ENCODE measurements around the gene NPAS2.
A peak's percentile ranks its signal among the peaks of the same experiment; 100 is the strongest.

Gene NPAS2

GRCh38 chr2:100856732-100857131 is 36.8 kb downstream of the NPAS2 start:
- DNase-seq: no peak

- DNase-seq: no peak
These were observed 37.4 kb downstream of the NPAS2 start for GRCh38 chr2:100857341-100857740.

GRCh38 chr2:100857915-100858314 is 38.0 kb downstream of the NPAS2 start:
- DNase-seq: peak; percentile 95

GRCh38 chr2:100859902-100860301 is 40.0 kb downstream of the NPAS2 start:
- DNase-seq: no peak

GRCh38 chr2:100861340-100861739 is 41.4 kb downstream of the NPAS2 start:
- DNase-seq: no peak

- DNase-seq: no peak
These were observed 42.1 kb downstream of the NPAS2 start for GRCh38 chr2:100862081-100862480.

- peak; percentile 68 for DNase-seq
These were observed 46.0 kb downstream of the NPAS2 start for GRCh38 chr2:100865816-100866460.

- DNase-seq: no peak
These were observed 48.1 kb downstream of the NPAS2 start for GRCh38 chr2:100868083-100868482.

- DNase-seq: no peak
These were observed 49.2 kb downstream of the NPAS2 start for GRCh38 chr2:100869120-100869519.

GRCh38 chr2:100870652-100871531 is 51.0 kb downstream of the NPAS2 start:
- DNase-seq: no peak

GRCh38 chr2:100875516-100876230 is 55.7 kb downstream of the NPAS2 start:
- DNase-seq: peak; percentile 48

GRCh38 chr2:100876231-100876860 is 56.4 kb downstream of the NPAS2 start:
- DNase-seq: no peak

- peak; percentile 51 for DNase-seq
These were observed 57.6 kb downstream of the NPAS2 start for GRCh38 chr2:100877555-100877954.

GRCh38 chr2:100878000-100878791 is 58.3 kb downstream of the NPAS2 start:
- DNase-seq: no peak

- no peak for DNase-seq
These were observed 59.4 kb downstream of the NPAS2 start for GRCh38 chr2:100879296-100879695.

GRCh38 chr2:100880036-100880435 is 60.1 kb downstream of the NPAS2 start:
- no peak for DNase-seq

GRCh38 chr2:100880730-100881129 is 60.8 kb downstream of the NPAS2 start:
- DNase-seq: peak; percentile 51

GRCh38 chr2:100882645-100883613 is 63.0 kb downstream of the NPAS2 start:
- no peak for DNase-seq

- no peak for DNase-seq
These were observed 64.2 kb downstream of the NPAS2 start for GRCh38 chr2:100884145-100884621.

GRCh38 chr2:100886085-100886484 is 66.1 kb downstream of the NPAS2 start:
- DNase-seq: no peak
